HepG2 (cell line): ENCODE results near the gene GOLGA7B. TPM values are rescaled to one million over a fixed set of nuclear protein-coding genes. Genes with fewer than 3 reads are reported as not detected.
A peak's percentile ranks its signal among the peaks of the same experiment; 100 is the strongest.

Source experiments
- ATAC-seq: fragments of 200-7000 bp; cut with Tn5 transposase; 3 replicates; pipeline ENCODE4 v1.9.1; 2020; ENCODE audit warnings: mild to moderate bottlenecking, moderate library complexity
- BruUV-seq: library from RNA; stranded (reverse); fragments of 400-500 nt; replicated peaks from 2 replicates; lab custom pipeline; 2021; lab: Mats Ljungman, UMichigan
- CTCF ChIA-PET: fragments of 300-600 bp; formaldehyde crosslinking; extraction: SDS; loops from one replicate; lab custom pipeline; 2021; ENCODE audit warnings: low total read pairs, inconsistent platforms, low intra/inter-chr PET ratio; lab: Yijun Ruan, JAX
- POLR2A ChIA-PET: fragments of 350-600 bp; sonication (Branson Sonifier 250); formaldehyde crosslinking; loops from one replicate; lab custom pipeline; 2020; ENCODE audit warnings: antibody characterized with exemption, inconsistent platforms; lab: Yijun Ruan, JAX
- DNase-seq: peaks from one replicate; pipeline ENCODE4 v3.0.0-alpha.2; 2015; ENCODE audit warnings: low spot score
- FAIRE-seq: peaks from 3 replicates; lab custom pipeline; 2011; peaks lifted over from hg19 to GRCh38; lab: Jason Lieb, UNC
- H2AFZ ChIP-seq: one replicate; pipeline ENCODE4 v1.6.1; 2011; ENCODE audit warnings: low read length, inconsistent platforms
- H3K27ac ChIP-seq: fragments of 300-600 bp; 3 replicates; pipeline ENCODE4 v1.8.0; 2011; ENCODE audit warnings: mixed run types, mild to moderate bottlenecking, mixed read lengths, low read length, inconsistent platforms; ENCODE audit not compliant: insufficient read depth; ENCODE audit errors: extremely low read length
- H3K27me3 ChIP-seq, 2 experiments: fragments of 200-600 bp in 1 of 2; 2 replicates in 1 of 2; 3 replicates in 1 of 2; pipeline versions ENCODE4 v1.6.0 to v1.8.0; 2011; ENCODE audit warnings: low read length in 2 of 2, mild to moderate bottlenecking in 2 of 2, moderate library complexity in 2 of 2, inconsistent platforms in 1 of 2; ENCODE audit not compliant: insufficient read depth in 2 of 2, control insufficient read depth in 1 of 2
- H3K36me3 ChIP-seq, 2 experiments: fragments of 200-600 bp in 1 of 2; replicated peaks in 1 of 2; 2 replicates in 1 of 2; 3 replicates in 1 of 2; pipeline versions ENCODE4 v1.5.1 to v1.8.0; 2011; ENCODE audit warnings: low read length in 2 of 2, inconsistent platforms in 1 of 2; ENCODE audit not compliant: insufficient read depth in 2 of 2, control insufficient read depth in 1 of 2
- H3K4me1 ChIP-seq: 2 replicates; pipeline ENCODE4 v1.5.1; 2012; ENCODE audit warnings: low read length, inconsistent platforms; ENCODE audit not compliant: insufficient read depth
- H3K4me2 ChIP-seq: 2 replicates; pipeline ENCODE4 v1.6.0; 2011; ENCODE audit warnings: low read depth, low read length, inconsistent platforms
- H3K4me3 ChIP-seq, 3 experiments: fragments of 200-600 bp in 1 of 3; sonication (generic), shearing (Covaris generic) in 1 of 3; replicated peaks in 1 of 3; 2 replicates each; pipeline ENCODE4 v1.5.1; 2011 to 2016; ENCODE audit warnings: low read length in 3 of 3, inconsistent platforms in 2 of 3, low read depth in 2 of 3, mild to moderate bottlenecking in 2 of 3, control low read depth in 1 of 3, mixed read lengths in 1 of 3; ENCODE audit not compliant: insufficient read depth in 1 of 3
- H3K79me2 ChIP-seq: one replicate; pipeline ENCODE4 v1.6.1; 2011; ENCODE audit warnings: low read length, inconsistent platforms; ENCODE audit not compliant: insufficient read depth
- H3K9ac ChIP-seq: 2 replicates; pipeline ENCODE4 v1.6.0; 2011; ENCODE audit warnings: mild to moderate bottlenecking, low read depth, low read length, inconsistent platforms; ENCODE audit not compliant: insufficient read depth
- H3K9me3 ChIP-seq: 2 replicates; pipeline ENCODE4 v1.5.1; 2012; ENCODE audit warnings: mild to moderate bottlenecking, low read length
- H4K20me1 ChIP-seq: 2 replicates; pipeline ENCODE4 v1.6.0; 2011; ENCODE audit warnings: inconsistent platforms, mild to moderate bottlenecking, low read length, moderate library complexity; ENCODE audit not compliant: insufficient read depth
- BORCS8-MEF2B ChIP-seq: sonication (generic); formaldehyde crosslinking; IDR thresholded peaks from 2 replicates; pipeline ENCODE4 v1.8.0; 2022; ENCODE audit warnings: mild to moderate bottlenecking, missing genetic modification reagents
- FOXK2 ChIP-seq: fragments of 450-650 bp; IDR thresholded peaks from 2 replicates; pipeline ENCODE4 v1.6.1; 2016
- HOXA5 ChIP-seq: sonication (generic); formaldehyde crosslinking; IDR thresholded peaks from 2 replicates; pipeline ENCODE4 v1.4.0; 2020; ENCODE audit warnings: missing genetic modification reagents
- KDM1A ChIP-seq: IDR thresholded peaks from 2 replicates; pipeline ENCODE4 v1.6.1; 2016; ENCODE audit warnings: missing compliant biosample characterization
- MAFG ChIP-seq: sonication (generic); formaldehyde crosslinking; IDR thresholded peaks from 2 replicates; pipeline ENCODE4 v1.5.1; 2020; ENCODE audit warnings: mild to moderate bottlenecking, missing genetic modification reagents
- MNT ChIP-seq: fragments of 450-650 bp; IDR thresholded peaks from 2 replicates; pipeline ENCODE4 v1.6.1; 2016
- SOX13 ChIP-seq, 3 experiments: fragments of 450-650 bp in 1 of 3; sonication (generic) in 1 of 3; formaldehyde crosslinking in 1 of 3; IDR thresholded peaks in 2 of 3; conservative IDR thresholded peaks in 1 of 3; 2 replicates each; pipeline versions ENCODE4 v1.5.0 to v1.6.1; 2016 to 2020; ENCODE audit warnings: antibody characterized with exemption in 1 of 3, mild to moderate bottlenecking in 1 of 3, missing compliant biosample characterization in 1 of 3, missing genetic modification reagents in 1 of 3, moderate library complexity in 1 of 3
- ZNF468 ChIP-seq: sonication (generic); formaldehyde crosslinking; IDR thresholded peaks from 2 replicates; pipeline ENCODE4 v1.8.0; 2022; ENCODE audit warnings: mild to moderate bottlenecking, moderate library complexity, missing genetic modification reagents
- ZNF572 ChIP-seq: sonication (generic); formaldehyde crosslinking; IDR thresholded peaks from 2 replicates; pipeline ENCODE4 v1.5.1; 2020; ENCODE audit warnings: mild to moderate bottlenecking, missing genetic modification reagents
- ZSCAN21 ChIP-seq: sonication (generic); formaldehyde crosslinking; IDR thresholded peaks from 2 replicates; pipeline ENCODE4 v1.8.0; 2022; ENCODE audit warnings: mild to moderate bottlenecking, missing genetic modification reagents, moderate library complexity, borderline replicate concordance
- WGBS: methylation state at CpG from one replicate; pipeline ENCODE4 v1.1.6; 2017; ENCODE audit warnings: low lambda C conversion rate; 5-methylcytosine and 5-hydroxymethylcytosine counted together
- in situ Hi-C: cut with HindIII; loops from 2 replicates; pipeline ENCODE4 v1.10.0; 2017; ENCODE audit warnings: low pct_unique_long_range_greater_than_20kb; ENCODE audit not compliant: extremely low pct_ligation_motif_present
- intact Hi-C: fragments of 100-400 bp; cut with micrococcal nuclease; formaldehyde crosslinking; loops from one replicate; pipeline ENCODE4 v1.10.0; 2022; ENCODE audit not compliant: unreplicated experiment
- polyA plus RNA-seq, 8 experiments: library from polyadenylated mRNA; depleted of rRNA in 3 of 8; stranded (reverse) in 7 of 8; unstranded in 1 of 8; fragments of >200 nt; fragmentation: Illumina TruSeq in 4 of 8; extraction: Trizol in 4 of 8; gene quantifications; 2 replicates each; pipeline versions ENCODE4 v1.2.1 to v1.2.3, GENCODE V29; 2011 to 2016; ENCODE audit warnings: low read depth in 4 of 8, missing spikeins in 1 of 8, mixed read lengths in 1 of 8; ENCODE audit not compliant: insufficient read depth in 1 of 8
- total RNA-seq, 5 experiments: library from RNA; depleted of rRNA; stranded (reverse); fragments of >200 nt; fragmentation: Illumina TruSeq; extraction: Trizol; gene quantifications; 2 replicates each; pipeline ENCODE4 v1.2.3, GENCODE V29; 2016; ENCODE audit warnings: low read depth in 1 of 5

Gene GOLGA7B
- total and polyA plus RNA-seq, 2 of the 13 experiments (the other 11 are each of a cell fraction or from before 2014, with no cell fraction given), result not detected

GRCh38 chr10:97866524-97867219 lies 17.0 kb downstream of the GOLGA7B start:
- CTCF ChIA-PET, result no interaction called here
- intact Hi-C loops, result no loop called here

GRCh38 chr10:97867220-97867800 lies 17.7 kb downstream of the GOLGA7B start:
- ATAC-seq (no peak), FAIRE-seq (no peak), DNase-seq (no peak)
- no peaks in the 10 kb centered on the region for H3K9me3 ChIP-seq
- no peak overlapping the region for H2AFZ ChIP-seq
- no peak overlapping the region for H3K4me2 ChIP-seq
- H3K27me3 ChIP-seq, result peaks cover 15 to 87% of the 10 kb centered on the region in 2 experiments
- H3K79me2 ChIP-seq, result no peaks in the 10 kb centered on the region
- peaks cover 14% of the 10 kb centered on the region for H3K4me1 ChIP-seq
- in situ Hi-C loops (loop anchor here (5.0 kb wide), 2 partner anchors 75 to 110 kb away; no protein-coding TSS in a partner anchor), intact Hi-C loops (no loop called here)
- H4K20me1 ChIP-seq, result no peaks in the 10 kb centered on the region
- H3K36me3 ChIP-seq, result no peaks in the 10 kb centered on the region
- no peak overlapping the region for H3K9ac ChIP-seq
- ChIA-PET CTCF (no interaction called here), POLR2A (no interaction called here)
- H3K27ac ChIP-seq, result no peak overlapping the region
- no TSS peak for BruUV-seq
- 11% methylated on average over 8 of the region's 10 CpGs for WGBS
- no peak overlapping the region for H3K4me3 ChIP-seq
- TF ChIP-seq ZSCAN21, result no peak
- TF ChIP-seq HOXA5 (CRISPR knock-in tag), result no peak
- TF ChIP-seq ZNF468 (CRISPR knock-in tag), result no peak
- TF ChIP-seq BORCS8-MEF2B (CRISPR knock-in tag), result no peak
- no peak for TF ChIP-seq SOX13 (IDR thresholded peaks at IDR 0.05)
- TF ChIP-seq SOX13 (CRISPR knock-in tag; conservative IDR thresholded peaks at IDR 0.05 in 1 of 2, IDR thresholded peaks at IDR 0.05 in 1 of 2), result no peak
- TF ChIP-seq ZNF572, result no peak
- TF ChIP-seq MAFG, result no peak

More at GRCh38 chr10:97866524-97867219, 17.0 kb downstream of the GOLGA7B start:
- peaks cover 19% of the 10 kb centered on the region for H3K4me1 ChIP-seq
- POLR2A ChIA-PET, result no interaction called here
- no peak overlapping the region for H3K27ac ChIP-seq
- H3K9ac ChIP-seq, result no peak overlapping the region
- peaks cover 15 to 82% of the 10 kb centered on the region in 2 experiments for H3K27me3 ChIP-seq
- H2AFZ ChIP-seq, result no peak overlapping the region
- FAIRE-seq (no peak), DNase-seq (no peak), ATAC-seq (no peak)
- peak; percentile 94 for TF ChIP-seq MNT
- no peak for TF ChIP-seq KDM1A
- no peak for TF ChIP-seq FOXK2
- no TSS peak for BruUV-seq
- H3K79me2 ChIP-seq, result no peaks in the 10 kb centered on the region
- in situ Hi-C loops, result loop anchor here (5.0 kb wide), 2 partner anchors 74 to 109 kb away; no protein-coding TSS in a partner anchor
- H3K36me3 ChIP-seq, result no peaks in the 10 kb centered on the region
- no peak overlapping the region for H3K4me3 ChIP-seq
- no peaks in the 10 kb centered on the region for H3K9me3 ChIP-seq
- WGBS, result 41% methylated on average over 10 of the region's 10 CpGs
- H4K20me1 ChIP-seq, result no peaks in the 10 kb centered on the region
- no peak overlapping the region for H3K4me2 ChIP-seq
